SU-DHL-6 (cell line): Measurements from ENCODE around the gene GATA3.

Experiments
- EZH2phosphoT487 ChIP-seq: fragments of 200-600 bp; sonication (generic), shearing (Covaris generic); conservative IDR thresholded peaks from 2 replicates; pipeline ENCODE4 v1.6.1; 2018; ENCODE audit warnings: mild to moderate bottlenecking, antibody characterized with exemption, low read length, moderate library complexity, mixed read lengths
- TF ChIP-seq, protein P1 (sequence below): fragments of 200-600 bp; sonication (generic); IDR thresholded peaks from one replicate; pipeline ENCODE4 v1.5.1; 2017; ENCODE audit warnings: antibody characterized with exemption, mild to moderate bottlenecking, low read length, moderate library complexity; ENCODE audit not compliant: insufficient read depth, poor library complexity, severe bottlenecking

- no peak for TF ChIP-seq EZH2phosphoT487
- TF ChIP-seq, protein P1, sequence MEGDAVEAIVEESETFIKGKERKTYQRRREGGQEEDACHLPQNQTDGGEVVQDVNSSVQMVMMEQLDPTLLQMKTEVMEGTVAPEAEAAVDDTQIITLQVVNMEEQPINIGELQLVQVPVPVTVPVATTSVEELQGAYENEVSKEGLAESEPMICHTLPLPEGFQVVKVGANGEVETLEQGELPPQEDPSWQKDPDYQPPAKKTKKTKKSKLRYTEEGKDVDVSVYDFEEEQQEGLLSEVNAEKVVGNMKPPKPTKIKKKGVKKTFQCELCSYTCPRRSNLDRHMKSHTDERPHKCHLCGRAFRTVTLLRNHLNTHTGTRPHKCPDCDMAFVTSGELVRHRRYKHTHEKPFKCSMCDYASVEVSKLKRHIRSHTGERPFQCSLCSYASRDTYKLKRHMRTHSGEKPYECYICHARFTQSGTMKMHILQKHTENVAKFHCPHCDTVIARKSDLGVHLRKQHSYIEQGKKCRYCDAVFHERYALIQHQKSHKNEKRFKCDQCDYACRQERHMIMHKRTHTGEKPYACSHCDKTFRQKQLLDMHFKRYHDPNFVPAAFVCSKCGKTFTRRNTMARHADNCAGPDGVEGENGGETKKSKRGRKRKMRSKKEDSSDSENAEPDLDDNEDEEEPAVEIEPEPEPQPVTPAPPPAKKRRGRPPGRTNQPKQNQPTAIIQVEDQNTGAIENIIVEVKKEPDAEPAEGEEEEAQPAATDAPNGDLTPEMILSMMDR: no peak
Observed at GRCh38 chr10:8071006-8071405, 16.5 kb downstream of the GATA3 start.
